A673 (cell line): ENCODE data around the gene LCN10.

Source experiments
- CTCF ChIP-seq: fragments of 300-800, 200-600 bp; sonication (generic); conservative IDR thresholded peaks from 2 replicates; pipeline ENCODE4 v1.5.1; 2017; ENCODE audit warnings: low read depth, mild to moderate bottlenecking, antibody characterized with exemption, low read length, moderate library complexity, mixed read lengths
- EZH2 ChIP-seq: fragments of 200-600 bp; sonication (generic); IDR thresholded peaks from 2 replicates; pipeline ENCODE4 v1.6.1; 2017; ENCODE audit warnings: borderline replicate concordance, low read depth, mild to moderate bottlenecking, mixed read lengths, antibody characterized with exemption, low read length; ENCODE audit not compliant: poor library complexity, severe bottlenecking

GRCh38 chr9:136732444-136733178 is 10.1 kb downstream of the LCN10 start:
- TF ChIP-seq CTCF (no peak), EZH2 (no peak)
